Activated CD8-positive, alpha-beta memory T cell treated with anti-CD3 and anti-CD28 coated beads for 1 hour (primary cell): ENCODE data around the gene SDK2.

Experiments
- DNase-seq, 2 donors: peaks; one replicate each; pipeline ENCODE4 v3.0.0-alpha.2; 2020; ENCODE audit warnings: low read depth in 1 of 2; ENCODE audit errors: extremely low read depth in 1 of 2

SDK2 gene

DNA sequence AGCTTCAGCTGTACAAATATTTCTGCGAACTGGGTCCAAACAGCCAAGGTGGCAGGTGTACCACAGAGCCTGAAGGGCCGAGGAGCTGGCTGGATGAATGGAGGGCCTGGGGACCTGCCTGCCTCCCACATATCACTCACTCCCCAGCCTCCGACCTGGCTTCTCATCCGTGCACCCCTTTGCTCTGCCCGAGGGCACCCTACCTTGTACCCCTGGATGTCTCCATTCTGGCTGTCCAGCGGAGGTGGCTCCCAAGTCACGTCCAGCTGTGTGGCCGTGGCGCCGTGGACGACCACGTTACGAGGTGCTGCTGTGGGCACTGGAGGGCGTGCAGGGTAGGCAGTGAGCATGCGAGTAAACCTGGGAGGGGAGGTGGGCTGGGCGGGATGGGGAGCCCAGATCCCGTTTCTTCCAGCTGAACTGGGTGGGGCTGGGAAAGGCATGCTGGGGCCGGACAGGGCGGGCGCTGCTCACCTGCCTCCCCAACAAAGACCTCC lies 265.2 kb downstream of the SDK2 start:
- no peak for DNase-seq

DNA sequence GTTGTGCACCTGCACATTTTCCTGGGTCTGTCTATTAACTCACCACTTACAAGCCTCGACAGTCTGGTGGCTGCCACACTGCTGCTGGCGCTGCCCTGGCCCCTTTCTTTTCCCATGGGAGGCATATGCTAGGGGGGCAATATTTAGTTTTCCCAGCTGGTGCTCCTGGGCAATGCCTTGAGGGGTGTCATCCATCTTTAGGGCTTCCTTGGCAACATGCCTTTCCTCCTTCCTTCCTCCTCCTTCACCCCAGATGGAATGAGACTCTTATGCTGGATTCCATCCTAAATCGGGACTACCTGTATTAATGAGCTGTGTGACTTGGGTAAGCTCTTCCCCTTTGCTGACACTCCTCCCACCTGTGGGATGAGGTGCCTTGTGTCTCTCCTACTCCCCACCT lies 267.6 kb downstream of the SDK2 start:
- DNase-seq = no peak

DNA sequence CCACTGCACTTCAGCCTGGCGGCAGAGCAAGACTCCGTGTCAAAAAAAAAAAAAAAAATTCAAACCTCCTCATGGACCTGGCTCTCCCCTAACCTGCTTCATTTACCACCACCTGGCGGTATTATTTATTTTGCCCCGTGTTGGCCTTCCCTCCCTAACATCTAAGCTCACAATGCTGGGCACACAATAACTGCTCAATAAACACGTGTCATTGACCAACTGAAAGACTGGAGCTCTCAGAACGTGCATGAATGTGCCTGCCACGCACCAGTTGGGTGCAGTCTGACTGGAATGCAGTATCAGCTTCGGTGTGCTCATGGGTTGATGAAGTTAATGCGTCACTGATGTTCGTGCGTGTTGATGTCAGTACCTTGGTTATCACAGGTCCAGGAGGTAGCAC lies 268.1 kb downstream of the SDK2 start:
- DNase-seq = no peak

- DNase-seq = no peak
Measured at GRCh38 chr17:73371836-73372235, 272.4 kb downstream of the SDK2 start.

GRCh38 chr17:73371285-73371684 lies 273.0 kb downstream of the SDK2 start:
- no peak for DNase-seq

DNA sequence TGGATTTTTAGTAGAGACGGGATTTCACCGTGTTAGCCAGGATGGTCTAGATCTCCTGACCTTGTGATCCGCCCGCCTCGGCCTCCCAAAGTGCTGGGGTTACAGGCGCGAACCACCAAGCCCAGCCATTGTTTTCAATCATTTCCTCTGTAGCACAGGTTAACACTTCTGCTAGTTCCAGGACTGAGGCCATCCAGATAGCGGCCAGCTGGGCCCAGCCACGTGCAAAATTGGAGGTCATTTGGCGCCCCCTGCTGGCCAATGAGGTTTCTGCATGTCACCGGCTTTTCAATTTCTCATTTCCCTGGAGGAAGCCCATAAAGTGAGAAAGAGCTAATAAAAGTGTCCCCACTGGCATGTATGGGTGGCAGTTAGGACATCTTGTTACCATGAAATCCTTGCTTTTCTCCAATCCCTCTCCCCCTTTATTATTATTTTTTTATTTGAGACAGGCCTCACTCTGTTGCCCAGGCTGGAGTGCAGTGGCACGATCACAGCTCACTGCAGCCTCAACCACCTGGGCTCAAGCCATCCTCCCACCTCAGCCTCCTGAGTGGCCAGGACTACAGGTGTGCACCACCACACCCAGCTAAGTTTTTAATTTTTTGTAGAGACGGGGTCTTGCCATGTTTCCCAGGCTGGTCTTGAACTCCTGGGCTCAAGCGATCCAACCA lies 274.3 kb downstream of the SDK2 start:
- peak; percentile 54 to 63 for DNase-seq

- DNase-seq = no peak
Measured at GRCh38 chr17:73369111-73369521, 275.1 kb downstream of the SDK2 start.

DNA sequence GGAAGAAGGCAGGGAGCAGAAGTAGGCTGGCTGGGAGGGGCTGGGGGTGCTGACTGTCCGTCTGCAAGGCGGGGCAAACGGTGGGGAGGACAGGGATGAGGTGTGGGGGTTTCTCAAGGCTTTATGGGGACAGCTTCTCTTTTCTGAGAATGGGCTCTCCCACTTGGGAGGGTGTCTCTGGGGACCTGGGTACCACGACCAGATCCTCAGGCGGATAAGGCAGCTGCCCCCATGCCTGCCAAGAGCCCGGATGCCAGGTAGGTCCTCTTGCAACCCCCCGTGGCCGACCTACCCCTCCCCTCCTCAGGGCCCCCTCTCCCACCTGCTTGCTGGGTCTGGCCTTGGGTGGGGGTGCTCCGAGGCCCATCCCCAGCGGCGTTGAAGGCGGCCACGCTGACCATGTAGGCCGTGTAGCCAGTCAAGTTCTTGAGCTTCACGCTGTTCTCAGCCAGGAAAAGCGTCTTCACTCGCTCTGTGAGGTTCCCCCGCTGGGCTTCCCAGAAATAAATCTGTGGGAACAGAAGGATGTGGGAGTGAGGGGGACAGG lies 276.1 kb downstream of the SDK2 start:
- DNase-seq = no peak

GRCh38 chr17:73365906-73366623 lies 278.2 kb downstream of the SDK2 start:
- DNase-seq = no peak

- DNase-seq = no peak
Measured at GRCh38 chr17:73365301-73365874, 278.9 kb downstream of the SDK2 start.

GRCh38 chr17:73364155-73364522 lies 280.1 kb downstream of the SDK2 start:
- no peak for DNase-seq

DNA sequence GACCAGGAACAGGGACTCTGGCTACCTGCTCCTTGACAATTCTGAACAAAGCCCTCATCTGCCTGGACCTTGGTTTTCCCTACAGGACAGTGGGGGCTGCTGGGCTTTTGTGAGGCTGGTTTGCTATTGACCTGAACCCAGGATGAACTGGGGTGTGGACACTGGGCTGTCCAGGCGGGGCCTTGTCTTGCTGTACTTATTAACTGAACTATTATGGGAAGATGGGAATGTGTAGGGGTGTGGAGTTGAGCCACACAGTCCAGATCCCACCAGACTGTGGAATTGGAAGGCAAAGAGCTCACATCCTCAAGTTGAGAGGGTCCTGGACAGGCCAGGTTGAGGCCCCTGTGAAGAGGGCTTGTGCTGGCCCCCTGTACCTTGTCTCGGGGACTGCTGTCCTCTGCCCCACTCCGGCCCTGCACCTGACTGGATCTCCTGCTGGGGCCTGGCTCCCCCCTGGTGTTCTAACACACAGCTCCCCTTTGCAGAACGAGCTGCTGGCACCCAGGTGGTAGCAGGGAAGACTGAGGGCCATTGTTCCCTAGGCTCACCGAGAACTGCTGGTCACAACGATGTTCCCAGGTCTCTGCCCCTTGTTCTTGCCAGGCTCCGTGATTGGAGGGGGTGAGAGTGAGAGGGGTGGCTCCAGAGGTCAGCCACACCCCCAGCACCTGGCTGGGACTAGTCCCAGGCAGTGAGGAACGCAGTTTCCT lies 280.6 kb downstream of the SDK2 start:
- no peak for DNase-seq

DNA sequence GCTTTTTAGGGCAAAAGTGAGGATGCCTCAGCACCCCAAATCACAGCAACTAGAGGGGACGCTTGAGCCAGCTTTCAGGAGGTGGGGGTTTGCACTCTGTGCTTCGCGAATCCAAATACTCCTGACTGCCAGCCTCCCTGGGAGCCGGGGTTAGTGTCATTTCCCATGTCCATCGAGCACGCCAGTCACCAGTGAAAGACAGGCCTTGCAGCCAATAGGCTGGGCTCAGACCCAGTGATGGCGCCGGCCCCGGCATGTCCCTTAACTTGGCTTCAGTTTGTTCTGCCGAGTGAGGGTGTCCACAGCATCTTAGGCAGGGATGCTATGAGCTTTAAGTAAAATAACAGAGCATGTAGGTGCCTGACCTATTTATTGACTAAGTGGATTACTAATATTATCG lies 281.5 kb downstream of the SDK2 start:
- no peak for DNase-seq

GRCh38 chr17:73360961-73361761 lies 283.1 kb downstream of the SDK2 start:
- no peak for DNase-seq

DNA sequence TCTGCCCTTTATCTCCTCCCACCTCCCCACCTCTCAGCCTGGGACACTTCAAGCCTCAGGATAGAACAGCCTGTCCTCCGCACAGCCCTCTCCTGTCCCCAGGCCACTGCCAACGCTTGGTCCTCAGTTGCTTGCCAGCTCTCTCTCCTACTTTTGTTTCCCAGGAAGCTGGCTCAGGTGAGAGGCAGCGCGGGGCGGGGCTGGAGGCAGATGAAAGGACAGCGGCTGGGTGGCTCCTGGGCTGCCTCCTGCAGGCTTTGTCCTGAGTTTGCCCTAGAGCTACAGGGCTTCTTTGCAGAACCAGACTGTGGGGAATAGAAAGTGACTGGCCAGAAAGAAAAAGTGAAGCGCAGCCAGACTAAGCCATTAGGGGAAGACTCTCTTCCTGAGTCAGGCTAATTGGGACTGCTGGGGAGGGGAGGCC lies 284.2 kb downstream of the SDK2 start:
- DNase-seq = no peak

DNA sequence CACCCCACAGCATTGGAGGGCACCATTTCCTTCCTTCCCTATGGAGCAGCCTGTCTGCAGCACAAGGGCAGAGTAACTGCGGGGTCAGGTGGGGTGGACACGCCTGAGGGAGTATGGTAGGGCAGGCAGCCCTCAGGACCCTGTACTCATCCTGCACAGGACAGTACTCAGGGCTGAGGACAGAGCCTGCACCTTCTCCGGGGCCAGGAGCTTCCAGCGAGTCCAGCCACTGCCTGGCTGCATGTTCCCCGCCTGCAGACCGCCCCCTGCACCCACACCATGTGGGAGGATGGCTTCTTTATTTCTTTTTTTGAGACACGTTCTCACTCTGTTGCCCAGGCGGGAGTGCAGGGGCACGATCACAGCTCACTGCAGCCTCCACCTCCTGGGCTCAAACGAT lies 284.9 kb downstream of the SDK2 start:
- no peak for DNase-seq

DNA sequence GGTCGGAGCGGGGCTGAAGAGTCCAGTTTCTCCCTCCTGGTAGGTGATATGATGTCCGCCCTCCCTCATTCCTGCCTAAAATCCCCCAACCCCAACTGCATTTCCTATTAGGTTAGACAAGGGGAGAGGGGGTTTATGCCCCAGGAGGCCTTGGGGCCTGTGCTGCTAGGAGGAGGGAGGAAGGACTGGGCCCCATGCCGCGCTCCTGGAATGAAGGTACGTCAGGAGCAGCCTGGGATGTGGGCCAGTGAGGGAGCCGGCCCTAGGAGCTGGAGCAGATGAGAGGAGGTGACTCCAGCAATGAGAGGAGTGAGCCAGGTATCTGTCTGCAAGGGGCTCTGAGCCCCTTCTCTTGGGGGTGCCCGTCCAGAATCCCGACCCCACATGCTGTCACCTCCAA lies 285.6 kb downstream of the SDK2 start:
- DNase-seq = no peak

- no peak for DNase-seq
Measured at GRCh38 chr17:73357981-73358380, 286.3 kb downstream of the SDK2 start.

DNA sequence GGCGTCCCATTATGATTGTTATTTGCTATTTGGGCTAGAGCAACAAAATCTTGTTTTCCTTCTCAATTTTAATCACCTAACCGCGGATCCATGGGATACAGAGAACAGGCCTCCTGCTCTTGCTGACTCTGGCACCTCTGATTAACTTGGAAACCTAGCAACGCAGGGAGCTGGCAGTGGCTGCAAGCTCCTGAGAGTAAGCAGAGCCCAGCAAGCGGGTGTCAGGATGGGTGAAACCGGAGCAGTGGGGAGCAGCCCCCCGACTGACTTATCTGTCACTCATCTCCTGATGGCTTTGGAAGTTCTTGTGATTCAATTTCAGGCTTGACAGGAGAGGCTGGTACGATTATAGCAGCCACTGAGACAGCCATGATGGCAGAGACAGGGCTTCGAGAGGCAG lies 286.9 kb downstream of the SDK2 start:
- DNase-seq = no peak

DNA sequence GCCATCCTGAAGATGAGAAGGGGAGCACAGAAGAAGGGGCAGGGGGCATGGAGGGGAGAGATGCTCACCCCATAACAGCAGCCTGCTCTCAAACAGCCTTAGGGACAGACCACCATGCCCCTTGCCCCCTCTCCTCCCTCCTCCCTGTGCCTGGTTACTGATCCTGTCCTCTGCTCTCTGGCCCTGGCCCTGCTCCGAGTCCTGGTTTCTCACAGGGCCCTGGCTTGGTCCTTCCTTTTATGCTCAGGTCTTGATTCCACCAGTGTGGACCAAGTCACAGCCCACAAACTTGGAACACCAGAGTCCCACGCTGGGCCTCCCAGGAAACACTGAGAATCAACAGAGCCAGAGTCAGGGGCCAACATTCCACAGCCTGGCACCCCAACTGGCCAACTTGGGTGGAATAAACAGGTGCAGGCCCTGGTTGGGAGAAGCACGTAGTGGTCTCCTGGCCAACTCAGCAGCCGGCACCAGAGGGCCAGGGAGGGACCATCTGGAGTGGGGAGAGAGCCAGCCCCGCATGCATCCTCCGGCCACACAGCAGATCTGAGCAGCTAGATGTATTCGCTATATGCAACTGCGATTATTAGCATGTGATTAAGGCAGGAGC lies 287.6 kb downstream of the SDK2 start:
- DNase-seq = no peak
